ENCODE data around the gene NDUFA6.

- TF ChIP-seq POLR2A (IDR thresholded peaks at IDR 0.05): no peak
- TF ChIP-seq, protein P1, sequence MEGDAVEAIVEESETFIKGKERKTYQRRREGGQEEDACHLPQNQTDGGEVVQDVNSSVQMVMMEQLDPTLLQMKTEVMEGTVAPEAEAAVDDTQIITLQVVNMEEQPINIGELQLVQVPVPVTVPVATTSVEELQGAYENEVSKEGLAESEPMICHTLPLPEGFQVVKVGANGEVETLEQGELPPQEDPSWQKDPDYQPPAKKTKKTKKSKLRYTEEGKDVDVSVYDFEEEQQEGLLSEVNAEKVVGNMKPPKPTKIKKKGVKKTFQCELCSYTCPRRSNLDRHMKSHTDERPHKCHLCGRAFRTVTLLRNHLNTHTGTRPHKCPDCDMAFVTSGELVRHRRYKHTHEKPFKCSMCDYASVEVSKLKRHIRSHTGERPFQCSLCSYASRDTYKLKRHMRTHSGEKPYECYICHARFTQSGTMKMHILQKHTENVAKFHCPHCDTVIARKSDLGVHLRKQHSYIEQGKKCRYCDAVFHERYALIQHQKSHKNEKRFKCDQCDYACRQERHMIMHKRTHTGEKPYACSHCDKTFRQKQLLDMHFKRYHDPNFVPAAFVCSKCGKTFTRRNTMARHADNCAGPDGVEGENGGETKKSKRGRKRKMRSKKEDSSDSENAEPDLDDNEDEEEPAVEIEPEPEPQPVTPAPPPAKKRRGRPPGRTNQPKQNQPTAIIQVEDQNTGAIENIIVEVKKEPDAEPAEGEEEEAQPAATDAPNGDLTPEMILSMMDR (IDR thresholded peaks at IDR 0.05): no peak
Observed at GRCh38 chr22:42050641-42051180, 39.9 kb downstream of the NDUFA6 start.

All from testis (tissue), 2 donors.